Activated CD4-positive, CD25-positive, alpha-beta regulatory T cell treated with anti-CD3 and anti-CD28 coated beads, Interleukin-2, amount 50 U/mL, for 16 hours (primary cell): ENCODE measurements around the gene GAS7.

ENCODE experiments used
- DNase-seq: peaks from one replicate; pipeline ENCODE4 v3.0.0-alpha.2; 2020; ENCODE audit warnings: low read depth, low spot score

The GAS7 gene

DNA sequence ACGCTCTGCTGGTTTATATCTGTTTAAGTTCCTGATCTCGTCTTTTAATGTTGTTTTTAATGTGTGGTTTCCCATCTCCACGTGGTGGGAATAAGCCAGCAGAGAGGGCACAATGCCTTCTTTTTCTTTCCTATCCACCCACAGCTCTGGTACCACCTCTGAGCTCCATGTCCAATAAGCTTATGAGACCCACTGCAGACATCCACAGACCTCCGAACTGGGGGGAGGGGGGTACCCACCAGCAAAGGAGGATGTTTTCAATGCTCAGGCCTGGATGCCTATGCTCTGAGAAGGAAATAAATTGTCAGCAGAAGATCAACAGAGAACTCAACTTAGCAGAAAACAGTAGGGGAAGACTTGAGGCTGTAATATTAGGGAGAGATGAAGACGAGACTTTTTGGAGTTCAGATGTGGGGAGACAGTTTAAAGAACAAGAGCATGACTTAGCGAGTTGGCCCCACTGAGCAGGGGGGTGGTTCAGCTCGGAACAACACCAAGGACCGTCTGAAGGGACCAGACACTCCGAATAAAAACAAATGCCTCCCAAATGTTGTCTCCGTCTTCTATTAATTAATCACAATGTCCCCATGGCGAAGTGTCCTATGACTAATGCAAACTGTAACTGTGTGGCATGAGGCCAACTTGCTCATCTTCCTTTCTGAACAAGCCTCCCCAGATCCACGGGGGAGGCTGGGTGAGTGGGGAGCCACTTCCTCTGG is 62.7 kb downstream of the GAS7 start:
- DNase-seq, result no peak

DNA sequence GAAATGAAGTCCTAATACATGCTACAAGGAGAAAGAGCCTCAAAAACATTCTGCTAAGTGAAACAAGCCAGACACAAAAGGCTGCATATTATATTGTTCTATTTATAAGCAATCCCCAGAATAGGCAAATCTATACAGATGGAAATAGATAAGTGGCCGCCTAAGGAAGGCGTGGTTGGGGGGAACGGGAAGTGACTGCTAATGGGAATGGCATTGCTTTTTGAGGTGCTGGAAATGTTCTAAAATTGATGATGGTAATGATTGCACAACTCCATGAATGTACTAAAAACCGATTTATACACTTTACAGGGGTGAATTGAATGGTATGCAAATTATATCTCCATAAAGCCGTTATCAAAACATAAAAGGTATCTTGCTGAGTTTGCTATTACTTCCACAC is 67.7 kb downstream of the GAS7 start:
- DNase-seq, result no peak

DNA sequence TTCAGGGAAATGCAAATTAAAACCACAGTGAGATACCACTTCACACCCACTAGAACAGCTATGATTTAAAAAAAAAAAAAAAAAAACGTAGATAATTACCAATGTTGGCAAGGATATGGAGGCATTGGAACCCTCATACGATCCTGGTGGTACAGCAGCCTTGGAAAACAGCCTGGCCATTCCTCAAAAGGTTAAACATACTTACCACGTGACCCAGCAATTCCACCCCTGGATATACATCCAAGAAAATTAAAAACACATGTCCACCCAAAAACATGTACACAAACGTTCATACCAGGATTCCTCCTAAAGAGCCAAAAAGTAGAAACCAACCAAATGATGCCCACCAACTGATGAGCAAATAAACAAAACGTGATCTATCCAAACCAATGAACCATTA is 68.1 kb downstream of the GAS7 start:
- DNase-seq, result no peak

DNA sequence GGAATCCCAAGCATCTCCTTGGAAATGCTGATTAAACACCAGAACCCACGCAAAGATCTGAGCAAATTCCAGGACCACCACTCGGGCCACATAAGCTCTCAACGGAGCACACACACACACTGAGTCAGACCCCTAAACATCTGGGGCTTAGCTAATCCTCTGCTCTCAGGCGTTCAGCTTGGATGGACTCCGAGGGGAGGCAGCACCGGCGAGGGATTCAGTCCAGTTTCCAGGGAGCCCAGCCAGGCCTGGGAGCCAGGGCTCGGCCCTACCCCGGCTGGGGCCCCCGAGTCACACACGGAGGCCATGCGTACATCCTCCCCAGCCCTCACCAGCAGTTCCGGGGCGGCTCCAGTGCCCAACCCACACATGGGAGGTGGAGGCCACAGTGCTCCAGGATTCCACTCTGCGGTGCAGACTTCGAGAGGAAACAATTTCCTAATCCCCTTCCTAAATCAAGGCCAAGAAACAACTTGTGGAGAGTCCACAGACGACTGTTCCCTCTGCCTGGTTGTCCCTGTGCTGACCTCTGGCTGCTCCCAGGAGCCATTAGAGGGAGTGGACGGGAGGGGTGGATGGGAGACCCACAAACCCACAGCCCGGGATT is 70.5 kb downstream of the GAS7 start:
- no peak for DNase-seq

DNA sequence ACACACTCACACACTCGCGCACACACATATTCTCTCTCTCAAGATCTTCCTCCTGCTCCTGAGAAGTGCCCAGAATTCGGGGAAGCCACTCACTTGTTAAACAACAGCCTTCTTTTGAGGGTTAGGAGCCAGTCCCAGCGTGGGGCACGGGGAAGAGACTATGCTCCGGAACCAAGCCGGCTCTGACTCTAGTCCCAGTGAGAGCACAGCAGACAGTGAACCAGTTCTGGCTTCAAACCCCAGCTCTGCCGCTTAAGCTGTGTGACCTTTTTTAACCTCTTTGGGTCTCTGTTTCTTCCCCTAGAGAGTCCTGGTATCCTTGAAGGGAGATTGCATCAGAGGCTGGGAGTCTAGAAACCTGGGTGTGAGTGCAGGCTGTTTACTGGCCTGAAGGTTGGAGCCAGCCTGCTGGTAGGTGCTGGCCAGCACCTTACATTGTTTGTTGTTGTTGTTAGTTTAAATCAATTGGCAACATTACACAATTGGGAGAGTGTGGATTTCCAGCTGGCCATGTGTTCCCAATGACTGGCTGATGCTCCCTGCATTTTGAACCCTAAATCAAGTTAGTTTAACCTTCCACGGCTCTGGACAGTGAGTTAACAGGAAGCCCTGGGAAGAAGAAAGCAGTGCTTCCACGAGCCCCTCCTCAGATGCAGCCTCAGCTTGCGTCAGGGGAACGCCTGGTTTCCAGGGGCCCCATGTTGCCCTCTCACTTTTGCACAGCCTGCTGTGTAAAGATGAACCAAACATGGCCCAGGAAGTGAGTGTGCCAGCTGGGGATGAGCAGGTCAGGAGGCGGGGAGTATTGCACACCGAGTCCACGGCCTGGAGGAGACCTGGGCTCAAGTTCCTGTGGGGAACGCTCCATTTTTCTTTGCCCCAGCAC is 71.5 kb downstream of the GAS7 start:
- no peak for DNase-seq

DNA sequence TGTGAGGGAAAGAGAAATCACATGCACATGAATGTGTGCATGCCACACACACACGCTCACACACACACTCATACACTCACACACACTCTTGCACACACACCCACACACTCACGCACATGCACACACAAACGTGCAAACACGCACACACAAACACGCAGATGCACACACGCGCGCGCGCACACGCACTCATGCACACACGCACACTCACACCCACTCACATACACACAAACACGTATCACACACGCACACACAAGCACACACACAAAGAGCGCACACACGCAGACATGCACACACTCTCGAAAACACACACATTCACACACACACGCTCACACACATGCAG is 72.2 kb downstream of the GAS7 start:
- DNase-seq, result no peak

DNA sequence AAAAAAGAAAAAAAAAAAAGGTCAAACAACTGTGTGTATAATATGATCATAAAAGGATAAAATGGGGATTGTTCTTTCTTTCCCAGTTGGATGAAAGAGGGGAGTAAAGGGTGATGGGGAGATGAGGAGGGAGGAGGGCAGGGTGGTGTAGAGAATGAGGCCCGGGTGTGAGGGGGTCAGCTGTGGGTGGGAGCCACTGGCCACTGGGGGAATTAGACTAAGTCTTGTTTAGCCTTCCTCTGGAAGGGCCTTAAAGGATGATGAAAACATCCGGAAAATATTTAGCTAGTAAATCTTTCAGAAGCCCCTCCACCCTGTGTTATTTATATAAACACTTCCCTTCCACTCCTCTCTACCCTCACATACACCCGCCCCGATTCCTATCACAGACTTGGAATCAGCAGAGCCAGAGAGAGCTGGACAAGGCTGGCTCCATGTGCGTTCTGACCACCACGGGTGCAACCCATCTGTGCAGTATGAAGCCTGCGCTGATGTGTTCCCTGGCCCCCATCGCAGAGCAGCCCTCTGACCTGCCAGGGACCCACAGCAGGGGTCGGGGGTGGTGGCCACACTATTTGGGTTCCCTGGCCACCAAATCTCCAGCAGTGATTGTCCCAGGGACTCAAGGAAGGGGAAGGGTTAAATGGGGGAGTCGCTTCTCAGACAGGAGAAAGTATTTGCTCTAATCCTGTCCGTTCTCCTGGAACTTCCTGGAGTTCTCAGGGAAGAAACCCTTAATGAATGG is 72.7 kb downstream of the GAS7 start:
- DNase-seq, result no peak

DNA sequence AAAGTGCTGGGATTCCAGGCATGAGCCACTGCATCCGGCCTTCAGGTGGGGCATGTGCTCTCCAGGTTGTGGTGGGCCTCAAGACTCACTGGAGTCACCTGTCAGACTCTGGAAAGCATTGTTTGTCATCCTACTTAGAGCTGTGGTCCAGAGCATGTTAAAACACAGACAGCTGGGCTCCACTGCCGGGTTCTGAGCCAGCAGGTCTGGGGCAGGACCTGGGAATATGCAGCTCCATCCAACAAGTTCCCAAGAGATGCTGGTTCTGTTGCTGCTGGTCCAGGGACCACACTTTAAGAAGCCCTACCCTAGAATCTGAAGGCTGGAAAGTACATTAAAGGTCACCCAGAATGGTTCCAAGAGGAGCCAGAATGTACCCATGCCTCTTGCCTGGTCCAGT is 75.3 kb downstream of the GAS7 start:
- no peak for DNase-seq

DNA sequence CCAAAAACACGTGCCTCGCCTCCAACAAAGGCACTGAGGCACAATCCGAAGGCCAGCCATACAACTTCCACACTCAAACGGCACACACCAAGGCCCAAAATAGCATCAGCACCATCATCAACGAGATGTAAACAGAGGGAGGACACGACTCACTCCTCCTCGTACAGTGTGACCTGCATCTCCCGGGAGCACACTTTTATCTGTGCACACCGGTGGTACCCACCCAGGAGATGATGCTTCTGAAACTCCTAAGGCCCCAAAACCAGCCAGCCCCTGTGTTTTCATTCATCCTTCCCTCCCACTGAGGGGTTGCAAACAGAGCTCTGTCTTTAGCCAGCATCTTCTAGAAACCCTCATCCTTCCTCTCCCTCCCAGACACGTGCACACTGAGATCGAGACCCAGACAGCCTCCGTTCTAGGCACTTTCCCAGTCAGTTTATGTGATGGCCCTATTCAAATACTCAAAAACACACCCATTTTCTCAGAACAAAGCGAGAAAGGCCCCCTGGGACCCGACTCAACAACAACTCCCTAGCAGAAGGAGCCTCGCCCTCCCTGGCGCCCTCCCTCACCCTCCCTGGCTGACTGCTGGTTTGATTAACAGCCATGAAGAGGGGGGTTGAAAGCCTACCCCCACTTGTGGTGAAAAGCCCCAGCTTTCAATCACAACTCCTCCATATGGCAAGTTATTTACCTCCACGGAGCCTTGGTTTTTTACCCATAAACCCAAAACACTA is 76.3 kb downstream of the GAS7 start:
- no peak for DNase-seq

DNA sequence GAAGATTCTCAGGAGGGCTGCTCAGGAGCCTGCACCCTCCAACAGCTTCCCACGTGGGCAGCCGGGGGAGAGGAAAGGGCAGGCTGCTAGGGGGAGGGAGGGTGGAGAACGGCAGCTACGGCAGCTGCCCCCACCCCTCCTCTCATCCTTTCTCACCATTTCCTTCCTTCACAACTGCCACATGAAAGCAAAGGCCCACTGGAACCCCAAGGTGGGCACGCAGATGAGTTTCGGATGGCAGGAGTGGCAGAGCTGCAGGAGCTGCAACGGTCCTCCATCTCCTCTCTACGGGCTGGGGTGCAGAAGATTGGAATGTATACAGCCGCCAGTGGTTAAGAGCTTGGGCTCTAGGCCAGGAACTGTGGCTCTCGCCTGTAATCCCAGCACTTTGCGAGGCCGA is 77.7 kb downstream of the GAS7 start:
- DNase-seq, result no peak

DNA sequence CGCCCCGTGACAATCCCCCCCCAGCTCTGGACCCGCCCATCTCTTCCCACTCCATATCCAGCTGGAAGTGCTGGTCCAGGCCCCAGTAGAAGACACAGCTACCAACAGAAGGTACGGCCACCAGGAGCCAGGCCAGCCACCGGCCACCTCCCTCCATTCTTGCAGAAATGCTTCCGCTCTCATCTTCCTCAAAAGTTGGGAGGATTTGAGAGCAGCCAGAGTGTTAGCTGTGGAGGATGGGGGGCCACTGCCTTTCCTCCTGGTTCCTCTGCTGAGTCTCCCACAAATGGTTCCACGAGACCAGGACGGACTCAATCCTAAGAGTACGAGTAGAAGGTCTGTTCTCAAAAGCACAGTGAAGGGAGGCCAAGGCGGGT is 78.3 kb downstream of the GAS7 start:
- no peak for DNase-seq

DNA sequence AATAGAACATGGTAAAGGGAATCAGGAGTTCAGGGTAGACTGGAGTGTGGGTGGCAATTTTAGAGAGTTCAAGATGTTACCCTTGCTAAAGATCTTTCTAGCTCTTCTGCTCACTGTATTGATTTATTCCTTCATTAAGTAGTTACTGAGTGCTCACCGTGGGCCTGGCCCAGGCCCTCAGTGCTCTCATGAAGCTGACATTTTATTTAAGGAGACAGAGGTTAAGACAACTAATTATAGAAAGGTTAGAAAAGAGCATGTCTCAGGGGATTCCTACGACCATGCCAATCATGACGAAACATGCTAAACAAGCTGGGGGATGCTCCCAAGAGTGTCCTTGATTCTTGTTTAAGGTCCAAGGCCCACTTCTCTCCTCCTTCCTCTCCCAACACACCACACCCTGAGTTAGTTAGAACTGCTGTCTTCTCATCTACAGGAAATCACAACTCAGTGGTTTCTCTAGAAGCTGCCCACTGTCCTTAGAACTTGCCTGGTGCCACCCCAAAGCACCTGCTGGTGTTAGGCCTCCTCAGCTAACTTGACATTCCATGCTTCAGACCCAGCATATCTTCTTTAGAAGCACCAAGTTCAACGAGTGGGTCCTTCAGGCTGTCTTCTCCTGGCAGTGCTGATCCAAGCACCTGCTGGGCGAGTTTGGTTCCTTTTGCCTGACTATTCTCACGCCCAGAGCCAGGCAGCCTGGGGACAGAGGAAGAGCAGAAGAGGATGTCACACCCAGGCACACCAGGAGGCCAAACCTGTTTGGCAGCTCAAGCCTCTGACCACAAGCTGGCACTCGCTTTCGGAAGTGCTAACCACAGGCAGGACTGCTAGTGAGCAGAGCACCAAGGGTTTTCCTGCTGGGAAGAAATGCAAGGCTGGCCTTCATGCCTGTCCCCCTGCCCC is 79.0 kb downstream of the GAS7 start:
- DNase-seq, result no peak

DNA sequence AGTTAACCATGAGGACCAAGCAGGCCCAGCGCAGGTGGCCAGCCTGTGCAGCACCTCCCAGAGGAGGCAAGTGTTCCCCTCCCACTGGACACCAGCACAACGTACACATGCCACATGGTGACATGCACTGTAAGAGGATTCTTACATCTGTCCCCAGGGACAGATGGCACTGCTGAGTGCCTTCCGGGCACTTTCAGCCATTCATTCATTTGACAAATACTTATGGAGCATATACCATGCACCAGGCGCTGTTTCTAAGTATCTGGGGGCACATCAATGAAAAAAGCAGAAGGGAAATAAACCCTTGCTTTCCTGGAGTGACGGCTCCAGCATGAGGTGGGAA is 79.6 kb downstream of the GAS7 start:
- DNase-seq, result no peak

DNA sequence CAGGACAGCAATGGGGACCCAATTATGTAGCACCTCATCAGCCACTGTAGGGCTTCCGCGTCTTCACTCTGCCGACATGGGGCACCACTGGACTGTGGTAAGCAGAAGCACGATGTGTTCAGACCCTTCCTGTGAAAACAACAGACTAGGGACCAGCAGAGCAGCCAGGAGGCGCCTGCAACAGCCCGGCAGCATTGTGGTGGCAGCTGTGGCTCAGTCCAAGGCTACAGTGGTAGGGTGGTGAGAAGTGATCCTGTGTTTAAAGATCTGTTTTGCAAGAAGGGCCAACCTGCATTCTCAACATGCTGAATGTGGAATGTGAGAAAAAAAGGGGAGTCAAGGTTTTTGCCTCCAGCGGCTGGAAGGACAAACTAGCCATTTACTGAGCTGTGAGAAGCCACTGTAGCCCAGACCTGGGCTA is 80.8 kb downstream of the GAS7 start:
- DNase-seq, result no peak

DNA sequence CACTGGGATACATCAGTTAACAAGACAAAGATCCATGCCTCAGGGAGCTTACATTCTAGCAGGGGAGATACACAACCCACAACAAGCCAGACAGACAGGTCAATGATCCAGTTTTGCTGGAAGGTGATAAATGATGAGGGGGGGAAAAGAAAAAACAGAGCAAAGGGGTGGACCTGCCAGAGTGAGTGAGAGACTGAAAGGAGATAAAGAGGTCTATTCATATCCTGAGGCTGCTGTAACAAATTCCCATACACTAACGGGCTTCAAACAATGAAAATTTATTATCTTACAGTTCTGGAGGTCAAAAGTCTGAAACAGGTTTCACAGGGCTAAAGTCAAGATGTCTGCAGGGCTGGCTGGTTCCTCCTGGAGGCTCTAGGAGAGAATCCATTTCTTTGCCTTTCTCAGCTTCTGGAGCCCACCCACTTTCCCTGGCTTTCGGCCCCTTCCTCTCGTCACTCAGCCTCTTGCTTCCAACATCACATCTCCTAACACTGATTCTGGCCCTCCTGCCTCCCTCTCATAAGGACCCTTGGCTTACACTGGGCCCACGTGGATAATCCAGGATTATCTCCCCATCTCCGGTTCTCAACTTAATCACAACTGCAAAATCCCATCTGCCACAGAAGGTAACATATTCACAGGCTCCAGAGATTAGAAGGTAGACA is 81.5 kb downstream of the GAS7 start:
- DNase-seq, result no peak

DNA sequence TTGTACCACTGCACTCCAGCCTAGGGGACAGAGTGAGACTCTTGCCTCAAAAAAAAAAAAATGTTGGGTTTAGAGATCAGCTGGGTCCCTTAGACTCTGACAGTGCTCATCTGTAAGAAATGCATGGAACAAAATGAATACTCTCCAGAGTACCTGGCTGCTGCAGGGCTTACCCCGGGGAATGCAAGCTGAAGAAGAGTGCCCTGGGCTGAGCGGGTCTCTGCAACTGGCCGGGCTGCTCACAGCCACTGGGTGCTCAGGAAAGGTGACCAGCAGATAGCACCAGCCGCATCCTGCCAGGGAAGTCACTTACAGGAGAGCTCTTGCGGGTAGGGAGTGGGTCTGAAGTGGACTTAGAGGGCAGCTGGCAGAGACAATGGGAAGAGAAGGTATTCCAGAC is 82.1 kb downstream of the GAS7 start:
- DNase-seq, result no peak

DNA sequence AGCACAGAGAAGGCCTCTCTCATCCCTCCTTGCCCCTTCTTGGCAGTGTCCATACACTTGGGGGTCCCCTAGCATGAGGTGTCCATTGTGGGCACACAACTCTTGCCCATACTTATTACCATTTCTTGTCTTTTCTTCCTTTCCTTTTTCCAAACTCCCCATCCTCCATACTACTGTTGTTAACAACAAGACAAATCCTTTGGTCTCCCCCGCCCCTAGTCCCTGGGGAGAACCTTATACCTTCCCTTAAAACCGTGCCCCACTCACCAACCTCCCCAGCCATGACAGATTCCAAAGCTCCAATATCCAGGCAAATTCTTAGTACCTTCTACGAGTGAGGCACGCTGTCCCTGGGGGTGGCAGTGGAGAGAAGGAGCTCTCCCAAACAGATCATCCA is 82.9 kb downstream of the GAS7 start:
- no peak for DNase-seq

DNA sequence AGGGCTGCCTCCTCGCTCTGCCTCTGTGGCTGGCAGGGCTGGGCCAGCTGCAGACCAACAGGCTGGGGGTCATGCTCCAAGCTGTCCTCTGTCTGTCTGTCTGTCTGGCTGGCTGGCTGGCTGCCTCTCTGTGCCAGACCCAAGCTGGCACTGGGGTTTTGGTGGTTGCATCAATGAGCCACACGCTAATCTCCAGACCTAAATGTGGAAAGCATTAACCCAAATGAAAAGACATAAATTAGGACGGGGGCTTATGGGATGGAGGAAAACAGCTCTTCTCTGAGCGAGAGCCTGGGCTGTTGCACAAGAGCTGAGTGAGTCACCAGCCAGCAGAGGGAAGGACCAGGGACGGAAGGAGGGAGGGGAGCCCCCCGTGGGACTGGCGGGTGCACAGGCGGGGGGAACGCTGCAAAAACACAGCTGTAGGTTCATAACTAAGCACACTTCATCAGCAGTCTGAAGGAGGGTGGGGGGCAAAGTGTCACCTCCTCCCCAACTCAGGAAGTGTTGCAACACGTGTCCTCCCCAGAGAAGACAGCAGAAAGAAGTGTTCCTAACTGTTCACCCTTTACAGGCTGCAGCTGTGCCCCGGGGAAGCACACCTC is 83.4 kb downstream of the GAS7 start:
- no peak for DNase-seq

DNA sequence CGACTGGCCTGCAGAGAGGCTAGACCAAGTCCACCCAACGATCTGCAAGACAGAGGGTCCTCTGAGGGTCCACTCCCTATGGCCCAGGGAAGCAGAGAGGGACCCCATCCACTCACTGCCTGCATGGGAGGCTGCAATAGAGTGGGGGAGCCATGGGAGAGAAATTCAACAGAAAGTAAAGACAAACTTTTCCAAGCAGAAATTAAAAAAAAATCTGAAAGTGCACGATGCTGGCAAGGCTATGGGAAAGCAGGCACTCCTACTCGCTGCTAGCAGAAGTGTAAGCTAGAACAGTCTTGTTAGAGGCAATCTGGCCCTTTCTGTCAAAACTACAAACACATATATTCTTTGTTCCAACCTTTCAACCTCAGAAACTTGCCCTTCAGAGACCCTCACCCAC is 85.4 kb downstream of the GAS7 start:
- no peak for DNase-seq
